HG03520 (cell line): ENCODE results near the gene BUD31.
"Not testable (repeated sequence)": the region's sequence is repeated elsewhere in the genome, so short reads cannot be mapped to it uniquely, and the experiment has no call there.

Experiments
- ATAC-seq: cut with Tn5 transposase; IDR thresholded peaks from one replicate; pipeline ENCODE4 v1.9.1; 2021; ENCODE audit warnings: mild to moderate bottlenecking, moderate library complexity; ENCODE audit not compliant: unreplicated experiment

The BUD31 gene

DNA sequence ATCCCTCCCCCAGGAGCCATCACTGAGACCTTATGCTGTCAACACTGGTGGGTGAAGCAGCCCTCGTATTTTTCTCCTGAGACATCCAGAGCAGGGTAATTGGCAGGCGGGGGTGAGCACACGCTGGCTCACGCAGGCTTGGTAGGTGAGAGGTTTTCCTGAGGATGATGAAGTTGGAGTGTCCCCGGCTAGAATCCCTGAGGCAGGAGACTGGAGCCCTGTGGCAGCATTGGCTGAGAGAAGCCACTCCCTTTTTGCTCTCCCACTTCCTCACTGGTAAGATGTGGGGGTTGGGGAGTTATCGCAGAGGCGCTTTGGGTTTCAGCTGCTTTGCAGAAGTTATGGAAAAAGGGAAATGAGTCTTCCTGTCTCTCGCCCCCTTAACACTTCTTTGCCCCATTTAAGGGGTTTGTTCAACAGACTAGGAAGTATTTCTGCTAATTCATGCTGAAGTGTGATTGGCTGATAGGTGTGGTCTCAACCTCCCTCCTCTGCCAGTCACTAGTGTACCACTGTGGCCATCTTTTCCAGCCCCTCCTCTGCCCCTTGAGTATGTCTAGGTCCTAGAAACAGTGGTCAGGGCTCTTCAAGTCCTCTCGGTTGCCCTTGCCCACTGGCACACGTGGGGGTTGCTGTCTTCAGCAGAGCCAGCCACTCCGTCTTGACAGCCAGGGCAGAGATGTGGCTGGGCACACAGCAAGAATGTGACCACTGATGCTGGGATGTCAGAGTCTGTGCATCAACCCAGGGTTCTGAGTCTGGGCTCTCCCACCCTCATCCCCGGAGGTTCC, 28.5 kb upstream of the BUD31 start:
- ATAC-seq, result peak; percentile 27

DNA sequence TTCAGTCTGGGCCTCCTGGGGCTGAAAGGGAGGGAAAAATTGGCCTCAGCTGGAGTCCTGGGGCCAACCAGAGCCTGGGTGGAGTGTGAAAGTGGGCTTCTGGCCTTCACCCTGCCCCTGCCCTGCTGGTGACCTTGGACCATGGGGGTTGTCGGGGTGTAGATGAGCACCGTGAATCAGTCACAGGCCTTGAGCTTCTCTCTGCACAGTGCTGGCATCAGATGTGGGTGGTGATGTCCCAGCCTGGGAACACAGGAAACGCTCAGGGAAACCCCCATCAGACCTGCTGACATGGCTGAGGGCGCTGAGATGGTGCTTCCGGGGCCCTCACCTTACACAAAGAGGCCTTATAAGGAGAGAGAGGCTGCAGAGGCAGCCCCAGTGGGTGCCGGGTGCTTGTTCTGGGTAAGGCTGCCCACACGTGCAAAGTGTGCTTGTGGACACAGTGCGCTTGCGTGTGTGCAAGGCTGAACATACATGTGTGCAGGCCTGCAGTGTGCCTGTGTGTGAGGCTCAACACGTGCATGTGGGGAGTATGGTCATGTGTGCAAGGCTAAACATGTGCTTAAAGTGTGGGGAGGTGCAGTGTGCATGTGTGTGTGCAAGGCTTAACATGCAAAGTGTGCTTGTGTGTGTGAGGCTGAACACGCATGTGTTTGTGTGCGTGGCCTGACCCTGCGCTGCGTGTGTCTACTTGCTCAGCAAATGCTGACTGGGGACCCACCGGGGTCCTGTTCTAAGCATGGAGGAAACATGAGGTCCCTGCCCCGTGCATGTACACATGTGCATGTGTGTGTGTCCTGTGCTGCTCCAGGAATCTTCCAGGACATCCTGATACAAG, 27.7 kb upstream of the BUD31 start:
- ATAC-seq, result peak; percentile 78

DNA sequence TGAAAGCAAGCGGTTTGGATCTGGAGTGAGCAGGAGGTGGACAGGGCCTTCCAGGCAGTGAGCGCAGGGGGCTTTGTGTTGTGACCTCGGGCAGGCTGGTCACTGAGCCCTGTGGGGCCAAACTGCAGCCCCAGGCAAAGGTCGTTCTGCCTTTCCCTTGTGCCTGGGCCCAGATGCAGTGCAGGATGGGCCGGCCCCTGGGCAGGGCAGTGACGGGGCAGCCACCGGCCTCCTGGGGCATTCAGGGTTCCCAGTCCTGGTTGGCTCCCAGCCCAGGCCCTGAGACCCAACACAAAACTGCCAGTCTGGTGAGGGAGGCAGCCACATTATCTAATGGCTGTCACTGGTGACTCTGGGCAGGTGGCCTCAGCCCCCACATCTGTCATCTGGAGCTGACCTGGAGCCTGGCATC, 27.1 kb upstream of the BUD31 start:
- ATAC-seq, result no peak

DNA sequence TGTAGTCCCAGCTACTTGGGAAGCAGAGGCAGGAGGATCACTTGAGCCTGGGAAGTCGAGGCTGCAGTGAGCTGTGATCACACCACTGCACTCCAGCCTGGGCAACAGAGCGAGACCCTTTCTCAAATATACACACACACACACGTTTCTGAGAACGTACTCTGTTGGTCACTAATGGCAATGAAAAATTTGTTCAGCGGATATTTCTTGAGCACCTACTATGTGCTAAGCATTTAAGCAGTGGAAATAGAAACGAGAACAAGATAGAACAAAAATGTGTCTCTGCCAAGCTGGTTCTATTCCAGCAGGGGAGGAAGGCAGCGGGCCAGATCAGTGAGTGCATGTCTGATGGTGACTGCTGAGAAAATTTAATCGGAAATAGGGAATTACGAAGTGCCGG, 25.6 kb upstream of the BUD31 start:
- ATAC-seq, result no peak

GRCh38 chr7:99383791-99384370, 24.9 kb upstream of the BUD31 start:
- no peak for ATAC-seq

- no peak for ATAC-seq
Measured at GRCh38 chr7:99384523-99384922, 24.2 kb upstream of the BUD31 start.

DNA sequence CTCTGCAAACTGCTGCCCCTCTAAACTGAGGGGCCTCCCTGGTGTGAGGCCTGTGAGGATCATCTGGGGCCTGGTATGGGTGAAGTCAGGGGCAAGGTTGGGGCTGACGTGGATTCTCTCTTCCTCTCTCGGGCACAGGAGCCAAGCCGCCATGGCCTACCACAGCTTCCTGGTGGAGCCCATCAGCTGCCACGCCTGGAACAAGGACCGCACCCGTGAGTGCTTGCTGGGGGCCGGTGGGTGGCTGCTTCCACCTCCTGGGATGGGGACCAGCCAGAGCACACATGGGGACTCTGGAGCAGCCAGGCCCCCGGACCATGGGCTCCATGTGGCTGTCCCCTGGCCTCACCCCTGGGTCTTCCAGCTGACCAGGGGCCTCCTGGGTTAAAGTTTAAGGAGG, 23.2 kb upstream of the BUD31 start:
- ATAC-seq, result no peak

- ATAC-seq, result no peak
Measured at GRCh38 chr7:99386584-99387238, 22.1 kb upstream of the BUD31 start.

- not testable (repeated sequence) for ATAC-seq
Measured at GRCh38 chr7:99387239-99387635, 21.5 kb upstream of the BUD31 start.

GRCh38 chr7:99387912-99388311, 20.9 kb upstream of the BUD31 start:
- ATAC-seq, result no peak

- ATAC-seq, result no peak
Measured at GRCh38 chr7:99389772-99390171, 19.0 kb upstream of the BUD31 start.

GRCh38 chr7:99390941-99391602, 17.7 kb upstream of the BUD31 start:
- no peak for ATAC-seq

DNA sequence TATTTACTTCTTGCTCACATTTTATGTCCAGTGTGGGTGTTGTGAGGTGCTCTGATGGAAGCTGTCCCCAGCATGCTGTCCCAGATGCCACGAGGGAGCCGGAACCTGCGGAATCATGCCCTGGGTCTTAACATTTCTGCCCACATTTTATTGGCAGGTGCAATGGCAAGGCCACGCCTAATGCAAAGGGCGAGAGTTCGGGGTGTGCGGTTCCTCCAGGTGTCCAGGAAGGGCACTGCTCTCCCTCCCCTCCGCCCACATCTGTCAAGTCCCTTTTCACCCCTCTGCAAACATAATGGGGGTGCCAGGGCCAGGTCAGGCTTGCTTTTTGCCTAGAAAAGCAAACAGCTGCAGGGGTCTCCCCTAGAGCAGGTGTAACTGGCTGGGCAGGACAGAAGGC, 16.7 kb upstream of the BUD31 start:
- no peak for ATAC-seq

- ATAC-seq, result no peak
Measured at GRCh38 chr7:99392659-99393354, 16.0 kb upstream of the BUD31 start.

- ATAC-seq, result no peak
Measured at GRCh38 chr7:99393355-99394187, 15.2 kb upstream of the BUD31 start.

DNA sequence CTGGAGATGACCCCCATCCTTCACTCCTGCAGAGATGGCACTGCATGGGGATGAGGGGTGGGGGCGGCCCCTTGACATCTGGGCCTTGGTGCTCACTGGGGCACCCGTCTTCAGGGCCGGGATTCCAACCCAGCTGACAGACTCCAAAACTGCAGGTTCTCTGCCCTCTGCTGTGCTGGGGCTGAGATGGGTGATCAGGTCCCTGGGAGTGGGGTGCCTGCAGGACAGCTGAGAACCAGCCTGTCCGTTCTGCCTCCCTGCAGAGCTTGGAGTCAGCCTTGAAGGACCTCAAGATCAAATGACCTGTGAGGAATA, 14.6 kb upstream of the BUD31 start:
- ATAC-seq, result no peak

DNA sequence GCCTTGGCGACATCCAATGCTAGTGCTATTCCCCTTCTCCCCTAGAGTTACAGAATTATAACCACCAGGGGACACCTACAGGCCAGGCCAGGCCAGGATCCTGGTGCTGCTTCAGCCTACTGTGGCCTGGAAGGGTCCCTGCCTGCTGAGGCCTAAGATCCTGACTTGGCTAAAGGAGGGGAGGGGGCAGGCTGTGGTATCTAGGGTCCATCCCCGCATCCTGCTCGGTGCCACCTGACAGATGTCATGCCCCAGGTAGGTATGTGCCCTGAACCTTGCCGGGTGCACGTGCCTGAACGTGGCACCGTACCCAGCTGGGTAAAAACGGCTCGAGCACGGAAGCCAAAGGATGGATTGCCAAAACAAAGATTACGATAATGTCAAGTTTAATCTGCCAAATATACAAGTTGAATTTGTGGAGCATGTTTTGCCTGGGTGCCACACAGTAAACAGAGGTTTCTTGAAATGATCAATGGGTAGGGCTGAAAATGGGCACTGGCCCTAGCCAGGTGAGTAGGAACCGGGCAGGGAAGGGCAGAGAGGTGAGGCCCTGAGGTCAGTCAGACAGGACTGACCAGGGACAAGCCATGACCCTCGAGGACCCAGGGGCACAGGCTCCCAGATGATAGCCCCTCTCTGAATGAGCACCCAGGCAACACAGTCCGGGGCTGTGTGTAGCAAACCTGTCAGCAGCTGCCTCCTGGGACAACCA, 13.0 kb upstream of the BUD31 start:
- ATAC-seq, result no peak

GRCh38 chr7:99396418-99397296, 12.1 kb upstream of the BUD31 start:
- no peak for ATAC-seq
